Neural progenitor cell (in vitro differentiated cells): ENCODE results near the gene ERC1.

Experiments used
- CTCF ChIP-seq: fragments of 200-600 bp; sonication (generic); IDR thresholded peaks from 2 replicates; pipeline ENCODE4 v1.5.1; 2017; ENCODE audit warnings: antibody characterized with exemption, mild to moderate bottlenecking
- EZH2 ChIP-seq: fragments of 200-600 bp; sonication (generic); IDR thresholded peaks from 2 replicates; pipeline ENCODE4 v1.6.1; 2017; ENCODE audit warnings: antibody characterized with exemption, mild to moderate bottlenecking, moderate library complexity
- EZH2phosphoT487 ChIP-seq: fragments of 200-600 bp; sonication (generic); IDR thresholded peaks from 2 replicates; pipeline ENCODE4 v1.6.1; 2017; ENCODE audit warnings: antibody characterized with exemption

- TF ChIP-seq CTCF: no peak
- TF ChIP-seq EZH2: no peak
- no peak for TF ChIP-seq EZH2phosphoT487
Measured at GRCh38 chr12:1500095-1500801, 509.2 kb downstream of the ERC1 start.
